Uterine smooth muscle cell (primary cell): Measurements from ENCODE around the gene SQSTM1. TPM values are rescaled to one million over a fixed set of nuclear protein-coding genes. Genes with fewer than 3 reads are reported as not detected.

ENCODE experiments used
- total RNA-seq: library from RNA; depleted of rRNA; stranded (reverse); fragments of >200 nt; gene quantifications from 2 replicates; pipeline ENCODE4 v1.2.3, GENCODE V29; 2014

SQSTM1 gene
- total RNA-seq: 922 and 1,425 TPM in 2 replicates

GRCh38 chr5:179820483-179821297 lies at the start of gene SQSTM1:
TSS of gene SQSTM1 (plus strand) at chr5:179820905. CDS start at chr5:179820937, 32 bp downstream.

GRCh38 chr5:179793468-179794139 lies 27.1 kb upstream of the SQSTM1 start, which contains the start of gene LTC4S:
TSS of gene LTC4S (plus strand) at chr5:179793986. CDS start at chr5:179794081, 95 bp downstream.

DNA sequence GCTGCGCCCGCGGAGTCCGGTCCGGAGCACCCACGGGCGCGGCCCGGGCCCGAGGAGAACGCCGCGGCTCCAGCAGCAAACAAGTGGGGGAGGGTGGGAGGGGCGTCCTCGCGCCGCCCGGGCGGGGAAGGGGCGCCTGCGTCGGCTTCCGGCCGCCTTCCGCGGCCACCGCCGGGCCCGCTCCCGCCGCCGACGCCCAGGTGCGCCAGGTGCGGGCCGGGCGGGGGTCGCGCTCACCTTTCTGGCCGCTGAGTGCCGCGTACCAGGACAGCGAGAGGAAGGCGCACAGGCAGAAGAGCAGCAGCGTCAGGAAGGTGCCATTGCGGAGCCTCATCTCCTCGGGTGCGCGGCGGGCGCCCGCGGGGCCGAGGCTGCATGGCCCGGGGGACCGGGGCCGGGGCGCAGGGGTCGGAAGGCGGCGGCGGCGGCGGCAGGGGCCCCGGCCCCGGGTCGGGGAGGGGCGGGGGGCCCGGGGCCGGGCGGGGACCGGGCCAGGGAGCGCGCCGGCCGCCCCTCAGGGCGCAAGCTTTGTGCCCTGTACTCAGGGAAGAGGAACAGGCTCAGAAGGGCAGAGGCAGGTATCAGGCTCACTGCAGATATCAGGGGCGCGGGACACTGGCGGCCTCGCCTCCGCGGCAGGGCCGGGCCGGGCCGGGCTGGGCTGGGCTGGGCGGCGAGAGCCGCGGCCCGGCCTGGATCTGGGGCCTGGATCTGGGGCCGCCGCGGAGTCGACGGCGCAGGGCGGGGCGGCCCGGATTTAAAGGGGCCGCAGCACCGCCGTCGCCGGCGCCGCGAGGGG lies 14.3 kb upstream of the SQSTM1 start, which contains the start of gene MGAT4B:
Gene MGAT4B (minus strand): TSS at position 617 of the 799 bp plus-strand sequence. CDS start 283 bp downstream, at position 334.

GRCh38 chr5:179858586-179859427 lies 38.1 kb downstream of the SQSTM1 start, which contains the start of gene MRNIP:
TSS of gene MRNIP (minus strand) at chr5:179858817. CDS start at chr5:179858796, 21 bp downstream.

Other genes starting within 250 kb of the SQSTM1 start
- gene HNRNPH1, start 197.2 kb upstream of the SQSTM1 start, total RNA-seq: 519 and 777 TPM in 2 replicates
- gene CBY3, start 139.9 kb upstream of the SQSTM1 start, total RNA-seq: 0.50 TPM in 1 of 2 replicates, not detected in the other
- gene CANX, start 121.9 kb upstream of the SQSTM1 start, total RNA-seq: 962 and 1,061 TPM in 2 replicates
- 6.2 TPM in 2 replicates for gene MAML1, start 88.1 kb upstream of the SQSTM1 start, total RNA-seq
- gene LTC4S, start 26.9 kb upstream of the SQSTM1 start, total RNA-seq: 0.33 and 0.50 TPM in 2 replicates
- 136 and 146 TPM in 2 replicates for gene MGAT4B, start 14.0 kb upstream of the SQSTM1 start, total RNA-seq
- gene MRNIP, start 37.9 kb downstream of the SQSTM1 start, total RNA-seq: 13.7 and 15.9 TPM in 2 replicates
- 48.7 and 57.0 TPM in 2 replicates for gene TBC1D9B, start 87.0 kb downstream of the SQSTM1 start, total RNA-seq